Activated naive CD8-positive, alpha-beta T cell treated with anti-CD3 and anti-CD28 coated beads, Interleukin-2, amount 50 U/mL, for 24 hours (primary cell): ENCODE measurements around the gene DPY30.
"Not testable (repeated sequence)": the region's sequence is repeated elsewhere in the genome, so short reads cannot be mapped to it uniquely, and the experiment has no call there.

Experiments used
- ATAC-seq: fragments of 150-1000 bp; cut with Tn5 transposase; one replicate; pipeline ENCODE4 v1.10.0; 2021
- DNase-seq: peaks from one replicate; pipeline ENCODE4 v3.0.0; 2021
- H3K27ac Mint-ChIP-seq: one replicate; pipeline ENCODE4 v1.8.0; 2021; ENCODE audit warnings: mild to moderate bottlenecking, mixed read lengths
- H3K27me3 Mint-ChIP-seq: one replicate; pipeline ENCODE4 v1.8.0; 2021; ENCODE audit warnings: mixed read lengths
- H3K36me3 Mint-ChIP-seq: one replicate; pipeline ENCODE4 v1.8.0; 2021; ENCODE audit warnings: low read depth, mixed read lengths
- H3K4me1 Mint-ChIP-seq: one replicate; pipeline ENCODE4 v1.8.0; 2021; ENCODE audit warnings: mixed read lengths
- H3K4me3 Mint-ChIP-seq: one replicate; pipeline ENCODE4 v1.8.0; 2021; ENCODE audit warnings: mild to moderate bottlenecking, moderate library complexity, mixed read lengths
- H3K9me3 Mint-ChIP-seq: one replicate; pipeline ENCODE4 v1.8.0; 2021; ENCODE audit warnings: mixed read lengths

The DPY30 gene

GRCh38 chr2:32039447-32040219 lies at the start of gene DPY30:
DPY30 (minus strand) TSS chr2:32039805; CDS start chr2:32039456, 349 bp downstream.
- Mint-ChIP-seq H3K4me1 (peaks cover 16% of the 10 kb centered on the region), H3K27ac (peak within 1 kb of the TSS; percentile 99), H3K9me3 (no peaks in the 10 kb centered on the region), H3K27me3 (no peaks in the 10 kb centered on the region), H3K36me3 (peaks cover 7% of the 10 kb centered on the region), H3K4me3 (peak within 1 kb of the TSS; percentile 99)
- ATAC-seq (peak; percentile 96), DNase-seq (peak; percentile 91)

DNA sequence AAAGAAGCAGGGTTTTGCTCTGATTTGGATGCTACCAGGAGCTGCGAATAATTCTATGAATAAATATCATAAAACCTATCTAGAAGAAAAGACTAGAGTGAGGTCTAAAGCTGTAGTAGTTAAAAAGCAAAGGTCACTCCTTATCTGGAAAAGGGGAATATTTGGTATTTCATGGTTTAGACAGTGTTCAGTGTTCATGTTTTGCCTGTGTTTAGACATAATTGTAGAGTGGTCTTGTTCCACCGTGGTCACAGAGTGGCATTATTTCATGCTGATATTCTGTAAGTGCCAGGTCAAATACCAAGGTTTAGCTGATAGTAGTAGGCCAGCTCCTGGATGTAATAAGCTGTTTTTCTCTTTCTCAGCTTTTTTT lies 34.5 kb upstream of the DPY30 start:
- Mint-ChIP-seq H3K4me1 (peaks cover 4% of the 10 kb centered on the region), H3K4me3 (no peak overlapping the region), H3K27me3 (no peaks in the 10 kb centered on the region), H3K27ac (no peak overlapping the region), H3K9me3 (no peaks in the 10 kb centered on the region), H3K36me3 (peaks cover 9% of the 10 kb centered on the region)
- DNase-seq: no peak
- ATAC-seq: no peak

- H3K27me3 Mint-ChIP-seq: no peaks in the 10 kb centered on the region
- no peak overlapping the region for H3K27ac Mint-ChIP-seq
- no peak overlapping the region for H3K4me3 Mint-ChIP-seq
- peaks cover 33% of the 10 kb centered on the region for H3K4me1 Mint-ChIP-seq
- DNase-seq (no peak), ATAC-seq (no peak)
- peaks cover 9% of the 10 kb centered on the region for H3K36me3 Mint-ChIP-seq
- no peaks in the 10 kb centered on the region for H3K9me3 Mint-ChIP-seq
These were observed 27.9 kb upstream of the DPY30 start for GRCh38 chr2:32067549-32067948.

DNA sequence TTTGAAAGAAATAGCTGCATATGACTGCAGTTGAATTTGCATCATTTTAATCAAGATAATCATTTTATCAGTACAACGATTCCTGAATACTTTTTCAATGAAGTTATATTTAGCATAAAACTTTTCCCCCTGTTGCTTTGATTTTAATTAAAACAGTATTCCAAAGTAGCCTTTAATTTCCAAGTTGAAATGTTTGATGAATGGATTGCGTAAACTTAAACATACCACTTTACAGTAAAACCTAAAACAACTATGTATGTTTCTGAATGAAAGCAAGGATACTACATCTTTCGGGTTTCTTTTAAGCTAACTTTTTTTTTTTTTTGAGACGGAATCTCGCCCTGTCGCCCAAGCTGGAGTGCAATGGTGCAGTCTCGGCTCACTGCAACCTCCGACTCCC lies 25.1 kb upstream of the DPY30 start:
- ATAC-seq (no peak), DNase-seq (no peak)
- peaks cover 5% of the 10 kb centered on the region for H3K36me3 Mint-ChIP-seq
- no peaks in the 10 kb centered on the region for H3K9me3 Mint-ChIP-seq
- H3K27ac Mint-ChIP-seq: peak overlapping the region; percentile 31
- peak overlapping the region; percentile 94 for H3K4me3 Mint-ChIP-seq
- H3K4me1 Mint-ChIP-seq: peaks cover 35% of the 10 kb centered on the region
- H3K27me3 Mint-ChIP-seq: no peaks in the 10 kb centered on the region

DNA sequence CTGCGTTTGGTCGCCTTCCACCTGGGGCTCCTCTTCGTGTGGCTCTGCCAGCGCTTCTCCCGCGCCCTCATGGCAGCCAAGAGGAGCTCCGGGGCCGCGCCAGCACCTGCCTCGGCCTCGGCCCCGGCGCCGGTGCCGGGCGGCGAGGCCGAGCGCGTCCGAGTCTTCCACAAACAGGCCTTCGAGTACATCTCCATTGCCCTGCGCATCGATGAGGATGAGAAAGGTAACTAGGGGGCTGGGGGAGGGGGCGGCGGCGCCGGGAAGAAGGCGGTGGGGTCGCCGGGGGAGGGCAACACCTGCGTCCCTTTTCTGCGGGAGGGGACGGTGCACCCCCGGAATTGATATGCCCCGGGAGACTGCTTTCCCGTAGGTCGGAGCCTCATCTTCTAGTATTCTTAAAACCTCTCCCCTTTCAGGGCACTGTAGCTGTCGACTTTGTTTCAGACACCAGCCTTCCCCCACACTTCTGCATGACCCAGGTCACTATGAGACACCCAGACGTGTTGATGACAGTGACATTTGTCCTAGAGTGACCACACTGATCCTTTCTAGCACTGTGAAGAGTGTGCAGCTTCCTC lies 24.5 kb upstream of the DPY30 start:
- ATAC-seq (peak; percentile 17), DNase-seq (no peak)
- H3K4me3 Mint-ChIP-seq: peak overlapping the region; percentile 94
- H3K9me3 Mint-ChIP-seq: no peaks in the 10 kb centered on the region
- H3K27ac Mint-ChIP-seq: peak overlapping the region; percentile 87
- peaks cover 35% of the 10 kb centered on the region for H3K4me1 Mint-ChIP-seq
- H3K36me3 Mint-ChIP-seq: peaks cover 5% of the 10 kb centered on the region
- H3K27me3 Mint-ChIP-seq: no peaks in the 10 kb centered on the region

DNA sequence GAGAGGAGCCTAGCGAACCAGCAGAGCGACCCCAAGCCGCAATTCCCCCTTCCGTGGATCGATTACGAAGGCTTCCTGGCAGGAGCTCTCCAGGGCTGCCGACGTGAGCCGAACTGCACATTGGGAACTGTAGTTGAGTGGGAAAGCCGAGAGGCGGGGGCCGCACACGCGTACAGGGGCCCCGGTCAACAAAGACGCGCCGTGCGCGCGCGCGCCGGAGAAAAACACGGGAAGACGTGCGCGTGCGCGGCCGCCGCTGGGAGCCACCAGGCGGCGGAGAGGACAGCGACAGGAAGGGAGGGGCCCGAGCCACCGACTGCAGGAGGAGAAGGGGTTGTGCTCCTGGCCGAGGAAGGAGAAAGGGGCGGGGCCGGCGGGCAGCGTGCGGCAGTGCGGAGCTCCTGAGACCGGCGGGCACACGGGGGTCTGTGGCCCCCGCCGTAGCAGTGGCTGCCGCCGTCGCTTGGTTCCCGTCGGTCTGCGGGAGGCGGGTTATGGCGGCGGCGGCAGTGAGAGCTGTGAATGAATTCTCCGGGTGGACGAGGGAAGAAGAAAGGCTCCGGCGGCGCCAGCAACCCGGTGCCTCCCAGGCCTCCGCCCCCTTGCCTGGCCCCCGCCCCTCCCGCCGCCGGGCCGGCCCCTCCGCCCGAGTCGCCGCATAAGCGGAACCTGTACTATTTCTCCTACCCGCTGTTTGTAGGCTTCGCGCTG lies 23.9 kb upstream of the DPY30 start, which contains the start of gene SPAST:
Gene SPAST, plus strand, starts transcription at position 247 of the 711 bp plus-strand sequence. Its CDS starts 276 bp downstream, at position 523.
- peaks cover 4% of the 10 kb centered on the region for H3K36me3 Mint-ChIP-seq
- DNase-seq (peak; percentile 98), ATAC-seq (peak; percentile 96)
- peaks cover 34% of the 10 kb centered on the region for H3K4me1 Mint-ChIP-seq
- H3K9me3 Mint-ChIP-seq: no peaks in the 10 kb centered on the region
- H3K4me3 Mint-ChIP-seq: peak within 1 kb of the TSS; percentile 94
- no peaks in the 10 kb centered on the region for H3K27me3 Mint-ChIP-seq
- H3K27ac Mint-ChIP-seq: peak within 1 kb of the TSS; percentile 87

GRCh38 chr2:32061973-32062861 lies 22.6 kb upstream of the DPY30 start:
- H3K27ac Mint-ChIP-seq: peak overlapping the region; percentile 85
- no peaks in the 10 kb centered on the region for H3K27me3 Mint-ChIP-seq
- peaks cover 30% of the 10 kb centered on the region for H3K4me1 Mint-ChIP-seq
- peaks cover 2% of the 10 kb centered on the region for H3K36me3 Mint-ChIP-seq
- ATAC-seq: no peak
- H3K4me3 Mint-ChIP-seq: peak overlapping the region; percentile 94
- DNase-seq: peak; percentile 15
- H3K9me3 Mint-ChIP-seq: no peaks in the 10 kb centered on the region

DNA sequence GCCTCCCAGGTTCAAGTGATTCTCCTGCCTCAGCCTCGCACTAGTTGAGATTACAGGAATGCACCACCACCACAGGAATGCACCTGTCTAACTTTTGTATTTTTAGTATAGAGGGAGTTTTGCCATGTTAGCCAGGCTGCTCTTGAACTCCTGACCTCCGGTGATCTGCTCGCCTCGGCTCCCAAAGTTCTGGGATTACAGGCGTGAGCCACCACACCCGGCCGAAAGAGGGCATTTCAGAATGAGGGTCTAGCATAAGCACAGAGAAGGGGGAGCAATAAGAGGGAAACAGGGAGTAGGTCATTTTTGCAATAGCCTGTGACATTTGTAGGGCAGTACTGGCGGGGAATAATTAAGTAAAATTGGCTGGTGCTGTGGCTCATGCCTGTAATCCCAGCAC lies 21.8 kb upstream of the DPY30 start:
- H3K36me3 Mint-ChIP-seq: peaks cover 2% of the 10 kb centered on the region
- H3K9me3 Mint-ChIP-seq: no peaks in the 10 kb centered on the region
- peaks cover 27% of the 10 kb centered on the region for H3K4me1 Mint-ChIP-seq
- ATAC-seq (no peak), DNase-seq (no peak)
- H3K27me3 Mint-ChIP-seq: no peaks in the 10 kb centered on the region
- no peak overlapping the region for H3K4me3 Mint-ChIP-seq
- H3K27ac Mint-ChIP-seq: no peak overlapping the region

DNA sequence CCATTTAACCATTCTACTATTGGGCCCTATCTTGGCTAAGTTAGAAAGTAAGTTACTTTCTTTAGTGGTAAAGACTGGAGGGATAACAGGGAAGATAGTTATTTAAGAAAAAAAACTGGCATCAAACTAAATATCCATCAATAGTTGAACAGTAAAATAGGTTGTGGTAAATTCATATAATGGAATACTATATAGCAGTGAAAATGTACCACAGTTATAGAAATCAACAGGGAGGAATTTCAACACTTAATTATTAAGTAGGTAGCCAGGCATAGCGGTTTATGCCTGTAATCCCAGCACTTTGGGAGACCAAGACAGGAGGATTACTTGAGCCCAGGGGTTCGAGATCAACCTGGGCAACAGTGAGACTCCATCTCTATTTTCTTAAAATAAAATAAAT lies 20.7 kb upstream of the DPY30 start:
- H3K27ac Mint-ChIP-seq: no peak overlapping the region
- no peak for DNase-seq
- H3K9me3 Mint-ChIP-seq: no peaks in the 10 kb centered on the region
- no peaks in the 10 kb centered on the region for H3K36me3 Mint-ChIP-seq
- H3K4me3 Mint-ChIP-seq: no peak overlapping the region
- no peak for ATAC-seq
- peaks cover 17% of the 10 kb centered on the region for H3K4me1 Mint-ChIP-seq
- H3K27me3 Mint-ChIP-seq: no peaks in the 10 kb centered on the region

GRCh38 chr2:32058130-32058529 lies 18.5 kb upstream of the DPY30 start:
- Mint-ChIP-seq H3K4me3 (no peak overlapping the region), H3K27ac (no peak overlapping the region), H3K27me3 (no peaks in the 10 kb centered on the region), H3K4me1 (peaks cover 9% of the 10 kb centered on the region), H3K36me3 (no peaks in the 10 kb centered on the region), H3K9me3 (no peaks in the 10 kb centered on the region)
- ATAC-seq (no peak), DNase-seq (no peak)

DNA sequence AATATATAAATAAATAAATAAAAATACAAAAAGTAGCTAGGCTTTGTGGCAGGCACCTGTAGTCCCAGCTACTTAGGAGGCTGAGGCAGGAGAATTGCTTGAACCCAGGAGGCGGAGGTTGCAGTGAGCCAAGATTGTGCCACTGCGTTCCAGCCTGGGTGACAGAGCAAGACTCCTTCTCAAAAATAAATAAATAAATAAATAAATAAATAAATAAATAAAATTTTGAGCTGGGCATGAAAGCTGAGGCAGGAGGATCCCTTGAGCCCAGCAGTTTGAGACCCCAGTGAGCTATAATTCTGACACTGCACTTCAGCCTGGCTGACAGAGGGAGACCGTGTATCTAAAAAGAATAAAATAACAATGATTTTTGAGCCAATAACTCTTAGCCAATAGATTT lies 15.0 kb upstream of the DPY30 start:
- ATAC-seq, H3K27ac Mint-ChIP-seq, H3K4me3 Mint-ChIP-seq, H3K9me3 Mint-ChIP-seq, H3K36me3 Mint-ChIP-seq, H3K27me3 Mint-ChIP-seq, H3K4me1 Mint-ChIP-seq, DNase-seq: not testable (repeated sequence)

- no peaks in the 10 kb centered on the region for H3K27me3 Mint-ChIP-seq
- H3K36me3 Mint-ChIP-seq: no peaks in the 10 kb centered on the region
- no peaks in the 10 kb centered on the region for H3K4me1 Mint-ChIP-seq
- H3K27ac Mint-ChIP-seq: no peak overlapping the region
- no peak overlapping the region for H3K4me3 Mint-ChIP-seq
- ATAC-seq (no peak), DNase-seq (no peak)
- no peaks in the 10 kb centered on the region for H3K9me3 Mint-ChIP-seq
These were observed 12.3 kb upstream of the DPY30 start for GRCh38 chr2:32051836-32052439.

DNA sequence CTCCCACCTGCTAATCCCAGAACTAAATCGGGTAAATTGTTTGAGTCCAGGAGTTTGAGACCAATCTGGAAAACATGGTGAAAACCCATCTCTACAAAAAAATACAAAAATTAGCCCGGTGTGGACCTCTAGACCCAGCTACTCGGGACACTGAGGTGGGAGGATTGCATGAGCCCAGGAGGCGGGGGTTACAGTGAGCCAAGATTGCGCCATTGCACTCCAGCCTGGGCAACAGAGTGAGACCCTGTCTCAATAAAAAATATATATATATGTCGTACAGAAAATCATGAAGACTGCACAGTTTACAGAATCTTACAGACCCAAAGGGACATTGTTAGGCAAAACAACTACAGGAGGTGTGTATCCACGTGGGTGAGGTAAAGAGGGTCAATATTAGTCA lies 4.0 kb upstream of the DPY30 start:
- Mint-ChIP-seq H3K36me3 (peaks cover 5% of the 10 kb centered on the region), H3K9me3 (no peaks in the 10 kb centered on the region), H3K4me1 (peaks cover 16% of the 10 kb centered on the region), H3K27ac (no peak overlapping the region), H3K4me3 (no peak overlapping the region), H3K27me3 (no peaks in the 10 kb centered on the region)
- ATAC-seq (no peak), DNase-seq (no peak)
